Activated CD8-positive, alpha-beta memory T cell treated with anti-CD3 and anti-CD28 coated beads for 4 hours (primary cell): ENCODE data around the gene DCAF7.

Experiments used
- DNase-seq, 2 donors: peaks; one replicate each; pipeline ENCODE4 v3.0.0-alpha.2; 2020; ENCODE audit warnings: low read depth in 2 of 2

The DCAF7 gene

GRCh38 chr17:63544467-63545301 is 5.6 kb upstream of the DCAF7 start:
- DNase-seq, result no peak

GRCh38 chr17:63546308-63547082 is 3.8 kb upstream of the DCAF7 start:
- no peak for DNase-seq

- no peak for DNase-seq
Observed at GRCh38 chr17:63547083-63547523, 3.2 kb upstream of the DCAF7 start.

GRCh38 chr17:63549289-63549945 is 860 bp upstream of the DCAF7 start:
- DNase-seq, result no peak

- no peak for DNase-seq
Observed at GRCh38 chr17:63550817-63551639, 751 bp downstream of the DCAF7 start.

GRCh38 chr17:63552211-63552610 is 1.9 kb downstream of the DCAF7 start:
- DNase-seq, result no peak

GRCh38 chr17:63555500-63556156 is 5.4 kb downstream of the DCAF7 start:
- DNase-seq, result no peak

- no peak for DNase-seq
Observed at GRCh38 chr17:63557416-63557815, 7.1 kb downstream of the DCAF7 start.

GRCh38 chr17:63558441-63558840 is 8.2 kb downstream of the DCAF7 start:
- no peak for DNase-seq

GRCh38 chr17:63561819-63562218 is 11.5 kb downstream of the DCAF7 start:
- no peak for DNase-seq

GRCh38 chr17:63563339-63563738 is 13.1 kb downstream of the DCAF7 start:
- no peak for DNase-seq

GRCh38 chr17:63564562-63564961 is 14.3 kb downstream of the DCAF7 start:
- no peak for DNase-seq

- no peak for DNase-seq
Observed at GRCh38 chr17:63567229-63567628, 17.0 kb downstream of the DCAF7 start.

GRCh38 chr17:63568563-63568962 is 18.3 kb downstream of the DCAF7 start:
- DNase-seq, result no peak

- no peak for DNase-seq
Observed at GRCh38 chr17:63571632-63572310, 21.5 kb downstream of the DCAF7 start.

- DNase-seq, result no peak
Observed at GRCh38 chr17:63573634-63574033, 23.4 kb downstream of the DCAF7 start.

- DNase-seq, result no peak
Observed at GRCh38 chr17:63578027-63578768, 27.9 kb downstream of the DCAF7 start.

- no peak for DNase-seq
Observed at GRCh38 chr17:63578769-63579111, 28.5 kb downstream of the DCAF7 start.

- no peak for DNase-seq
Observed at GRCh38 chr17:63579633-63580032, 29.4 kb downstream of the DCAF7 start.

- no peak for DNase-seq
Observed at GRCh38 chr17:63587770-63588169, 37.5 kb downstream of the DCAF7 start.
